Measurements from ENCODE around the gene FITM1.

DNA sequence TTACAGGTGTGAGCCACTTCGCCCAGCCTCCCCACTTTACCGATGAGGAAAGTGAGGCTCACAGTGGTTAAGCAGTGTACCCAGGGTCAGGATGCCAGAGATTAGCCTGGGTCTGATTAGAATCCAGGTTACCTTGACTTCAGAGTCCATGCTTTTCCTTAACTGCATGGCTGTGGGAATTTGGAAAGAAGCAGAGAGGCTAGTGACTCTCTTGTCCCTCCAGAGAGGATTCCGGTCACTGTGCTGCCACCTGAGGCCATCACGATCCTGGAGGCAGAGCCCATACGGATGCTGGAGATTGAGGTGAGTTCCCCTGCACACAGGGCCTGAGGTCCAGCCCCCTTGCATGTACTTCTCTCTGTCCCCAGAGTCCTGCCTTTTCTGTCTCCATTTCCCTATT is 46.1 kb downstream of the FITM1 start:
- TF ChIP-seq, protein P1, sequence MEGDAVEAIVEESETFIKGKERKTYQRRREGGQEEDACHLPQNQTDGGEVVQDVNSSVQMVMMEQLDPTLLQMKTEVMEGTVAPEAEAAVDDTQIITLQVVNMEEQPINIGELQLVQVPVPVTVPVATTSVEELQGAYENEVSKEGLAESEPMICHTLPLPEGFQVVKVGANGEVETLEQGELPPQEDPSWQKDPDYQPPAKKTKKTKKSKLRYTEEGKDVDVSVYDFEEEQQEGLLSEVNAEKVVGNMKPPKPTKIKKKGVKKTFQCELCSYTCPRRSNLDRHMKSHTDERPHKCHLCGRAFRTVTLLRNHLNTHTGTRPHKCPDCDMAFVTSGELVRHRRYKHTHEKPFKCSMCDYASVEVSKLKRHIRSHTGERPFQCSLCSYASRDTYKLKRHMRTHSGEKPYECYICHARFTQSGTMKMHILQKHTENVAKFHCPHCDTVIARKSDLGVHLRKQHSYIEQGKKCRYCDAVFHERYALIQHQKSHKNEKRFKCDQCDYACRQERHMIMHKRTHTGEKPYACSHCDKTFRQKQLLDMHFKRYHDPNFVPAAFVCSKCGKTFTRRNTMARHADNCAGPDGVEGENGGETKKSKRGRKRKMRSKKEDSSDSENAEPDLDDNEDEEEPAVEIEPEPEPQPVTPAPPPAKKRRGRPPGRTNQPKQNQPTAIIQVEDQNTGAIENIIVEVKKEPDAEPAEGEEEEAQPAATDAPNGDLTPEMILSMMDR (IDR thresholded peaks at IDR 0.05), result no peak
- no peak for TF ChIP-seq POLR2A (IDR thresholded peaks at IDR 0.05)
